Kidney epithelial cell (primary cell): ENCODE results near the gene HDAC11. TPM values are rescaled to one million over a fixed set of nuclear protein-coding genes. Genes with fewer than 3 reads are reported as not detected.
A peak's percentile ranks its signal among the peaks of the same experiment; 100 is the strongest.

Source experiments
- DNase-seq: peaks from one replicate; pipeline ENCODE4 v3.0.0-alpha.2; 2010; ENCODE audit warnings: low read depth
- H3K27me3 ChIP-seq: 2 replicates; pipeline ENCODE4 v1.6.0; 2011; ENCODE audit warnings: low read length; ENCODE audit not compliant: control insufficient read depth, insufficient read depth
- H3K36me3 ChIP-seq: 2 replicates; pipeline ENCODE4 v1.5.1; 2011; ENCODE audit warnings: low read length; ENCODE audit not compliant: control insufficient read depth, insufficient read depth
- H3K4me3 ChIP-seq: 2 replicates; pipeline ENCODE4 v1.5.1; 2011; ENCODE audit warnings: low read depth, mild to moderate bottlenecking, control low read depth, low read length
- CTCF ChIP-seq: IDR thresholded peaks from 2 replicates; pipeline ENCODE4 v1.5.1; 2011; ENCODE audit warnings: mild to moderate bottlenecking, moderate library complexity, low read length, control low read depth, inconsistent platforms; ENCODE audit not compliant: insufficient read depth, poor library complexity, severe bottlenecking
- total RNA-seq: library from RNA; depleted of rRNA; stranded (reverse); fragments of >200 nt; gene quantifications from 2 replicates; pipeline ENCODE4 v1.2.3, GENCODE V29; 2015

HDAC11 gene
- total RNA-seq, 1 donor from 2014 or later, result 14.3 TPM

DNA sequence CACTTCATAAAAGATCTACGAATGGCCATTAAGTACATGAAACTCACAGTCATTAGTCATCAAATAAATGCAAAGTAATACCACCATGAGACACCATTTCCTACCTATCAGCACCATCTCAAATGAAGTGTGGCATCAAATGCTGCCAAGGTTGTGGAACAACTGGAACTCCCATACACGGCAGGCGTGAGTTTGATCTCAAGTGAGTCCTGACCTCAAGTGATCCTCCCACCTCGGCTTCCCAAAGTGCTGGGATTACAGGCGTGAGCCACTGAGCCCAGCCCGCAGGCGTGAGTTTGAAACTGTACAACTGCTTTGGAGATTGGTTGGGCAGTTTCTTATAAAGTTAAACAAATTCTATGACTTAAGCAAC lies 28.8 kb upstream of the HDAC11 start:
- no peak for TF ChIP-seq CTCF
- DNase-seq, result no peak

DNA sequence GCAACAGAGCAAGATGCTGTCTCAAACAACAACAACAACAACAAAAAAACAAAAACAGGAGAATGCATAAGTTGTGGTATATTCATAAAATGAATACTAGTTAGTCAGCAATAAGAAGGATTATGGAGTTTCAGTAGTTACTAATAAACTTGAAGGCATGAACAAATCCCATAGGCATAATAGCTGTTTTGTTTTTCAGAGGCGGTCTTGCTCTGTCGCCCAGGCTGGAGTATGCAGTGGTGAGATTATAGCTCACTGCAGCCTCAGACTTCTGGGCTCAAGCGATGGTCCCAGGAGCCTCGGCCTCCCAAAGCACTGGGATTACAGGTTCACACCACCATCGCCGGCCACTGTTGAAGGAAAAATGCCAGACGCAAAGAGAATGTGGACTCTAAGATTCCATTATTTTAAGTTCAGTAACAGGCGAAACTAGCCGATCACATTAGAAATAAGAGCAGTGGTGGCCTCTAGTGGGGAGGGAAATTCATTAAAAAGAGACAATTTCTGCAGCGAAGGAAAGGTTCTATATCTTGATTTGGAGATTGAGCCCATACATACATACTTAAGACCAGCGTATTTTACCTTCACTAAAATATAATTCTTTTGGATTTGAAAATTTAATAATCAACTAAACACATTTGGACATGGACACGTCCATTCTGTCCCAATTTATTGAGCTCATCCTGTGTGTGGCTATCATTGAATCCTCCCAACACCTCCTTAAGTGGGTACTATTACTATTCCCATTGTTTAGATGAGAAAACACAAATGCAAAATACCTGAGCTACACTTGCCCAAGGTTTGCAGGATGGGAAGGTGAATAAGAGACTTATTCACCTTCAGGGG lies 27.4 kb upstream of the HDAC11 start:
- TF ChIP-seq CTCF, result peak; percentile 56
- H3K4me3 ChIP-seq, result no peak overlapping the region
- DNase-seq, result no peak
- H3K27me3 ChIP-seq, result no peaks in the 10 kb centered on the region
- no peaks in the 10 kb centered on the region for H3K36me3 ChIP-seq

More for the DNA sequence above, 28.8 kb upstream of the HDAC11 start:
- Histone ChIP-seq H3K36me3 (no peaks in the 10 kb centered on the region), H3K4me3 (peak overlapping the region; percentile 43), H3K27me3 (no peaks in the 10 kb centered on the region)

DNA sequence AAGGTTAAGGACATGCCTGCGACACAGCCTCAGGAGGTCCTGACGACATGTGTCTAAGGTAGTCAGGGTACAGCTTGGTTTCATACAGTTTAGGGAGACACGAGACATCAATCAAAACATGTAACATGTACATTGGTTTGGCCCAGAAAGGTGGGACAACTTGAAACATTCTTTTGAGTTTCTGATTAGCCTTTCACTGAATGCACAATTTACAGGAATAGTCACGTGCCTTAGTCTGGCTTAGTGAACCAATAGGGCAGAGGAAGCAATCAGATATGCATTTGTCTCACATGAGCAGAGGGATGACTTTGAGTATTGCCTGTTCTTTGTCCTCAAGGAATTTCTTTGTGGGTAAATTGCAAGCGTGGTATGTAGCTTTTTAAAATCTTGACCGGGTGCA lies 24.5 kb upstream of the HDAC11 start:
- Histone ChIP-seq H3K4me3 (no peak overlapping the region), H3K36me3 (no peaks in the 10 kb centered on the region), H3K27me3 (peaks cover 8% of the 10 kb centered on the region)
- no peak for DNase-seq
- TF ChIP-seq CTCF, result no peak

- DNase-seq, result no peak
- TF ChIP-seq CTCF, result no peak
- Histone ChIP-seq H3K36me3 (no peaks in the 10 kb centered on the region), H3K27me3 (peaks cover 8% of the 10 kb centered on the region), H3K4me3 (no peak overlapping the region)
Measured at GRCh38 chr3:13457593-13457992, 22.5 kb upstream of the HDAC11 start.

- no peak for TF ChIP-seq CTCF
- DNase-seq, result no peak
Measured at GRCh38 chr3:13459605-13460340, 20.3 kb upstream of the HDAC11 start.

More at GRCh38 chr3:13459605-13460340, 20.3 kb upstream of the HDAC11 start:
- Histone ChIP-seq H3K4me3 (no peak overlapping the region), H3K27me3 (peaks cover 8% of the 10 kb centered on the region), H3K36me3 (no peaks in the 10 kb centered on the region)
